Stimulated activated CD4-positive, alpha-beta T cell treated with anti-CD3 and anti-CD28 coated beads, Interleukin-1b, Interleukin-23, amount 100 ng/mL, for 48 hours (primary cell): ENCODE measurements around the gene SMURF2.

Source experiments
- DNase-seq: peaks from one replicate; pipeline ENCODE4 v3.0.0-alpha.2; 2020

SMURF2 gene

DNA sequence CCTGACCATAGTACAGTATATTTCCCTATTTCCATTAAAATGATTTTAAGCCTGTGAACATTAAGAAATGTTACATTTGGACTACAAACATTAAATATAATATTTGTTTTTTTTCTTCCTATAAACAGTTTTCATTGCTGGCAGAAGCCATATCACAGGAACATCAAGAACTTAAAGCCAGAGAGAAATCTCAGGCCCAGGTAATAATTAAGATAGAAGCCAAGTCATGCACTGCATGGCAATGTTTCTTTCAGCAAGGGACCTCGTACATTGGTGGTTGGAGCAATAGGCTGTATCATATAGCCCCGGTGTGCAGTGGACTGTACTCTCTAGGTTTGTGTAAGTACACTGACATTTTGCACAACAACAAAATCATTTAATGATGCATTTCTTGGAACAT lies 125.2 kb downstream of the SMURF2 start:
- DNase-seq, result no peak

DNA sequence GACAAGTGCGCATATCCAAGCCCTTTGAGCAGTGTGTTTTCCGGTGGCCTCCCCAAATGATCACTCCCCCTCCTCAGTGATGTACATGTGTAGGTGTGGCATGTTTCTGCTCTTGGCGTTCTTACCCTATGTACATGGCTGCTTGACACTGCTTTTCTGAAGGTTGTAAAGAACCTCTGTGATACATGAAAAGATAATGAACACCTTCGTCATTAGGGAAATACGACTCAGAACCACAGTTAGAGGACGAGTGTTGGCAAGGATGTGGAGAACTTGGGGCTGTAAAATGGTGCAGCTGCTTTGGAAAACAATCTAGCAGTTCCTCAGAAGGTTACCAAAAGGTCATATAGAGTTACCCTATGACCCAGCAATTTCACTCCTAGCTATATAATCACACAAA lies 126.8 kb downstream of the SMURF2 start:
- DNase-seq, result no peak

DNA sequence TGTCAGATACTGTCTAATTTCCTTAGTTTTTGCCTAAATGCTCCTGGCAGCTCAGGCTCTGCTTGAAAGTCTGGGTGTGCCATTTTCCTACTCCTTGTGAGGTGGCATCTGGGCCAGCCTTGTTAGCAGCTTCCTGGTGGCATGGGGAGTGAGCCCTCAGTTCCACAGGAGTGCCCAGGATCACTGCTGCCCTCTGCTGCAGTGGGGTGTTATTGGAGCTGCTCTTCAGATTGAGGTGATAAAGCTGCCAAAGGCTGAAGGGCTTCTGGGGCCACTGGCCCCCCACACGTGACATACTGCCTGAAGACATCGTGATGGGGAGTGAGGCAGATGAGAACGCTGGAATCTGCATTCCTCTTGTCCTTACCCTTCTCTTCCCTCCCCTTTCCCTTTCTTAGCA lies 127.9 kb downstream of the SMURF2 start:
- no peak for DNase-seq

DNA sequence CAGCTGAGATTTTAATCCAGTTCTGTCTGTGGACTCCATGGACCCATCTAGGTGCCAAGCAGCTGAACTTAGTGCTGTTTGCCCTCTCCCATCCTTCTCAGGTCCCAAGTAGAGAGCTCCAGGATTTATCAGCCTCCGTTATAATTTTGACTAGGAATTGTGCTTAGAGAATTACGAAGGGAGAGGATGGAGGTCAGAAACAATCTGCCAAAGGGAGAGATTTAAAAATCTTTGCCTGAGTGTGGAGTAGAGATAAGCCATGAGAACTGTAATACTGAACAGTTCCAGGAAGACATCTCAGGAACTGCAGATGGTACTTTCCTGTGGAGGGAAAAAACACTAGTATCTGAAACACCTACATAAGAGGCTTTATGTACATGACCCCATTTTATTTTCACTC lies 128.3 kb downstream of the SMURF2 start:
- no peak for DNase-seq

DNA sequence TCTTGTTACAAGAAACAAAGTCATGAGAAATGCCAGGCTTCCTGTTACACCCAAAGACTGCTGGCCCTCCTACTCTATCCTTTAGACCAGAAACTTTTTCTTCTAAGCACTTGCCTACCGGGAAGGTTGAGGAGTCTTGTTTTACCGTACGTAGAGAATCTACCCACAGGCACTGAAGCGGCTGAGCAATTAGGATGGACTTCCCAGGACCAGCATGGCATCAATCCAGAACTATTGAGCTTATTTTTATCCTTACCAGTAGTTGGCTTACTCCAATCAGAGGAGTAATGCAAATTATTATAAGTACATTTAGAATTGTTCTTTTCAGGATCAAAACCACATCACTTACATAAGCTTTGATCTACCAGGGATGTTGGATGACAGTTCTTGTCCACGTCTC lies 129.7 kb downstream of the SMURF2 start:
- DNase-seq, result no peak

DNA sequence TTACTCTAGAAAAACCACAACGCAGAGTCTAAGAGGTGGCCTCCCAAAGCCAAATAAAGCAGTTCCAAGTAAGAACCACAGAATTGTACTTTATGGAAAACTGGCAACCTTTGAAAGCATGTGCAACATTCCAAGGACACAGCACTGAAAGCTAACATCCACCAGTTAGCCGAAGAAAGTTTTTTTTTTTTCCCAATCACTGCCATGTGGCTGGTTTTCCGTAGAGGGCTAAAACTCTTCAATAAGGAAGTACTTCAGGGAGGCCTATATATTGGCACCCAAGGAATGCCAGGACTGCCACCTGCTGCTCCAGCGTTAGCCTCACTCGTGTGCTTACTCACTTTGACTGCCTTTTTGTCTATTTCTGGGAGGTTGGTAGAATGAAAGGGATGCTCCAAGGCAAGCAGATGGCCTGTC lies 130.1 kb downstream of the SMURF2 start:
- no peak for DNase-seq

DNA sequence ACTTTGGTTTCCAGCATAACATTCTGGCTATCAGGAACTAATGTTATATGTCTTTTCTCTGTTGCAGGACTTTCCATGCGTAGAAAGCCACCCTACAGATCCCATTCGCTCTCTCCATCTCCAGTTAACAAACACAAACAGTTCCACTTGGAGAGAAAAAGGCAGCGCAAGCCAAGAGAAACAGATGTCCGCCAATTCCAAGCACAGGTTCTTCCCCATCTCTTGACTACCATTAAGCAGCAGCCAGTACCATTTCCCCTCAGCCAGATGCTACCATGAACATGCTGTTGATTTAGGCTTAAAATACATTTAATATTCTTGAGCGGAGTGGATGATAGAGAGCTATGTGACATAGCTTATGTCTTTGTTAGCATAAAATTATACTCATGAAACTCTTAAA lies 132.9 kb downstream of the SMURF2 start:
- DNase-seq, result no peak

DNA sequence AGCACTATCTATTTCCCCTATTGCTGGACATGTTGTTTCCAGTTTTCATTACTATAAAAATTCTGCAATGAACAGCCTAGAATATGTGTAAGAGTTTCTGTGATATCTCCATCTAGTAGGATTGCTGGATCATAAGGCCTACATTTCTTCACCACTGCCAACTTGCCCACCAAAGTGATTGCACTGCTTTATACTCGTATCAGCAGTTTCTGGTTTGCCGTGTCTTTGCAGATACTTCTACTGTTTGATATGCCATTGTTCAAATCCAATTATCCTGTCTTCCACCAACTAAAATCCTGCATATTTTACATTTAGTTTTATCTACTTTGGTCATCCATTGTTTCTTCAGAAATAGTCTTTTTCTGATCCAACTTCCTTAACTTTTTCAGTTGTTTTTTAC lies 134.2 kb downstream of the SMURF2 start:
- DNase-seq, result no peak

DNA sequence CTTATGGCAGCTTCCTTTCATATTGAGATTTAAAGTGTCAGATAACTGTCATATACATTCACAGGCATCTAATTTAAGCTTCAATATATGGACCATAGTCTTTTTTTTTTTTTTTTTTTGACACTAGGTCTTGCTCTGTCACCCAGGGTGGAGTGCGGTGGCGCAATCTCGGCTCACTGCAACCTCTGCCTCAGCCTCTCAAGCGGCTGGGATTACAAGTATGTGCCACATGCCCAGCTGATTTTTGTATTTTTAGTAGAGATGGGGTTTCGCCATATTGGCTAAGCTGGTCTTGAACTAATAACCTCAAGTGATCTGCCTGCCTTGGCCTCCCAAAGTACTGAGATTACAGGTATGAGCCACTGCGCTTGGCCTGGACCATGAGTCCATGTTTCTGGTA lies 141.7 kb downstream of the SMURF2 start:
- DNase-seq, result no peak

DNA sequence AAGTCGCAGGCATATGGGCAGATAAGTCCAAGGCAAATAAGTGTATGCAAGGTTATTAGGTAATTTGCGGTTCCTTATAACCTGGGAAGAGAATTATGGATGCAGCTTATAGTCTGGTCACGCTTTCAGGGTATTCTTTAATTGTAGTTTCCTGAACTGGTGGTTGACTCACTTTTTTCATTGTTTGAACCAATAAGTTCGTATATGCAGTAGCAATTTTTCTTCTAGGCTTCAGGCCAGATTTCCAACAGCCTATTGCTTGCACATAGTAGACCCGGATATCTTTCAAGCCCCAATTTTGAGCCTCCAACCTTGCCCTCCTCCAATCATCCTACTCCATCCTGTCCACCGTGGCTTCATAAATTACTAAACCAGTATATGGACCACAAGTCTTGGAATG lies 142.5 kb downstream of the SMURF2 start:
- DNase-seq, result no peak

DNA sequence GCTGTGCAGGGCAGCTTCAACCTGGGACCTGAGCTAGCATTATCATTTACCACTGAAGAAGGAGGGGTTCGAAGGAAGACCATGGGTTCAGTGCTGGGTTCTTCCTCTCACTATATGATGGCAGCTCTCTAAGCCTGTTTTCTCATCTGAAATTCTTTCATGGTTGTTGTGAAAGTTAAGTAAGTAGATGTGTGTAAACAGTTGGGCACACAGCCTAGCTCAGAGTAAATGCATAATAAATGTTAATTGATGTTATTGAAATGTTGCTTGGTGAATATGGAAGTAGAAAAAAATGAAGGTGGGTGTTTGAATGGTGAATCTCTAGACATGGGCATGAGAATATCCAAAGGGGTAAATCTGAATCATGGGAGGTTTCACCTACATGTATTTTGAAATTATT lies 146.3 kb downstream of the SMURF2 start:
- DNase-seq, result no peak

DNA sequence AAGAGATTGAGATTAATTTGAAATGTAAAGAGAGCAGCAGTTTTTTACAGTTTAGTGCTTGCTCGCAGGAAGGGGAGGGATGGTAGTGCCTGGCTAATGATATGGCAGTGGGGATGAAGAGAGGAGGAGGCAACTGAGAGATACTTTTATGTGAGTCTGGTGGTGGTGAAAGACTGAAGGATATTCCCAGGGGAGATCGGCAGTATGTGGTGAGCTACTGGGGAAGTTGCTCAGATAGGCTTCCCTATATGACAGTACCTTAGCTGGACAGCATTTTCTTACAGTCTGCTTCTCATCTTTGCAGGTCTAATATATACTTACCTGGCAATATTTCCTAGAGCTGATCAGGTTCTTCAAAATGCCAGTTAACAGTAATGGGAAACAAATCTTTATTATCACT lies 146.7 kb downstream of the SMURF2 start:
- DNase-seq, result no peak

DNA sequence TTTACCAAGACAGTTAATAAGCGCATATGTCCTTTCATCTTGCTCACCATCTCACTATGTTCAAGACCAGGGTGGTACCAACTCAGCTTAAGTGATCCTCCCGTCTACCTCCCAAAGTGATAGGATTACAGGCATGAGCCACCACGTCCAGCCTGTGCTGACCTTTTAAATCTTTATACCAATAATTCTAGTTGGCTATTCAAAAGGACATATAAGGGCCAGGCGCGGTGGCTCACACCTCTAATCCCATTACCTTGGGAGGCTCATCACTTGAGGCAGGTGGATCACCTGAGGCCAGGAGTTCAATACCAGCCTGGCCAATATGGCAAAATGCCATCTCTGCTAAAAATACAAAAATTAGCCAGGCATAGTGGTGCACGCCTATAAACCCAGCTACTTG lies 152.9 kb downstream of the SMURF2 start:
- DNase-seq, result no peak

DNA sequence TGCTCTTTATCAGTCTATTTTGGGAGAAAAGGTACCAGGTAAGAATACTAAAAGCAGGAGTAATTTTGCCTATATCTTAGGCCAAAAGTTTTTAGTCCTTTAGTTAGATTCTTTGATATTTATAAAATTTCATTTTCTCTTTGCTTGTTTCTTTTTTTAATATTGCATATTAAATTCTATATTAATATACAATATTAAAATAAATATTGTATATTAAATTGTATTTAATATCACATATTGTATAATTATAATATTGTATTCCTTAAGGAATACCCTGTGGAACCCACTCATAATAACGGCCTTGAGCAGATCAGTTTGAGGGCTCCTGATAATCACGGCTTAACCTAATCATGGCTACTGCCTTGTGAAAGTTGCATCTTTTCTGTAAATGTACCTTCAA lies 153.4 kb downstream of the SMURF2 start:
- DNase-seq, result no peak

DNA sequence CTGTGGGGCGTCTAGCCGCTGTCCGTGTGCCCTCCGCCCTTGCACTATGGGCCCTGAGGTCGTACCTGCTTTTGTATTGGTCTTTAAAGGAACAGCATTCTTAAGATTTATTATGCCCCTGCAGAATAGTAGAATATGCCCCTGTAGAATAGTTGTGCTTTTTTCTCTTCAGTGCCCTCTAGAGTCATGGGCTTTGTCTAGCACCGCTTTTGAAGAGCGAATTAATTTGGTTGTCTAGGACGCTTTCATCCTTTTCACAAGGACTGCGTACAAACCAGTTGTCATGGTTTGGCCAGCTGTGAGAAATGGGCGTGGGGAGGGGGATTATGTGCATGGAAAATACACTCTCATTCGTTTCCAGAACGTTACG lies 154.7 kb downstream of the SMURF2 start:
- peak; percentile 44 for DNase-seq

DNA sequence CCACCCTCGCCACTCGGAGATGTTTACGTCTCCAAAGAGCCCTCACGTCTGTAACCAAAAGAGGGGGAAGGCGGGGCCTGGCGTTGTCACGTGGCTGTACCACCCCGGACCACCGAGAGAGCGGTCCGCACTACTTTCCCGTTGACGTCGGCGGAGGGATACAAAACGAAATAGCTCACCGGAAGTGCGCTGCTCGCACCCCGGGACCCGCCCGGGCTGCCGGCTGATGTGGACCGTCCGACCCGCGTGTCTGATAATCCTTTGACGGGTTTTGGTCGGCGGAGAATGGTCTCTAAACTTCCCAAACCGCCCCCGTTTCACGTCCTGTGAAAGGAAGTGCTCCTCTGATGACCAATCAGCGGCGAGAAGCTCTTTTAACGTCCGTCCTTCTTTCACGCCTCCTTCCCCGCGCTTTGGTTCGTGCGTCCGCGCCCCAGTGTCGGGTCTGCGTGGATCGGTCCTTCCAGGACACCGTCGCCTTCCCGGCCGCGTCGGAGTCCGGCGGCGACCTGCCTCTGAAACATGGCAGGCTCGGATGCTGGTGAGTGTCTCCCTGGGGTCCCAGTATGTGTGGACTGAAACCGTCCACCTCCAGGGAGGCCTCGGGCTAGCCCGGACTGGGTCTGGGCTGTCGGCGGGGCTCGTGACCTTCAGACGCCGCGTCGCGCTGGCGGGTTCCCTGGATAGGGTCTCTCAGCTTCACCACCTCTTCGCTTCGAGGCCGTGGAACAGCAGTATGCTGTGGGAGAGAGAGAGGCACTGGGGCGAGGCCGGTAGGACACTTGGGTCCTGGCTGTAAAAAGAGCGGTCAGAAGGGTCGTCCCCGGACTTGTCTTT lies 155.3 kb downstream of the SMURF2 start, which contains the start of gene CEP95:
Gene CEP95 (plus strand): TSS at position 402 of the 837 bp plus-strand sequence. CDS start 121 bp downstream, at position 523.
- DNase-seq, result peak; percentile 96

DNA sequence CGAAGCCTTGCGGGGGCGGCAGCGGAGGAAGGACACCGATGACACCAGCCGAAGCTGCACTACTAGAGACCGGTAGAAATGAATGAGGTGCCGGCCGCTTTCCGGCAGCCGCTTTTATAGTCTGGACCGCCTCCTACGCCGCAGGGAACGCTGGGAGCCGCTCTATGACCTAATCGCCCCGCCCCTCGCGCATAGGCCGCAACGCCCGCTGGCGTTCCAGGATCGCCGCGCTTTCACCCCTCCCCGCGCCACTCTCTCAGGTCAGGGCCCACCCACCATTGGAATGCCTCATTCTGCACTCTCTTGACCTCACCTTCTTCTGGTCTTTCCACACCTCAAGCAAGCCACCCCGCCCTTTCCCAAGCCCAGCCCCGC lies 155.9 kb downstream of the SMURF2 start, which contains the start of gene DDX5:
Gene DDX5 (minus strand): TSS at position 89 of the 375 bp plus-strand sequence. CDS start 170 bp downstream, outside the sequence.
- peak; percentile 98 for DNase-seq

DNA sequence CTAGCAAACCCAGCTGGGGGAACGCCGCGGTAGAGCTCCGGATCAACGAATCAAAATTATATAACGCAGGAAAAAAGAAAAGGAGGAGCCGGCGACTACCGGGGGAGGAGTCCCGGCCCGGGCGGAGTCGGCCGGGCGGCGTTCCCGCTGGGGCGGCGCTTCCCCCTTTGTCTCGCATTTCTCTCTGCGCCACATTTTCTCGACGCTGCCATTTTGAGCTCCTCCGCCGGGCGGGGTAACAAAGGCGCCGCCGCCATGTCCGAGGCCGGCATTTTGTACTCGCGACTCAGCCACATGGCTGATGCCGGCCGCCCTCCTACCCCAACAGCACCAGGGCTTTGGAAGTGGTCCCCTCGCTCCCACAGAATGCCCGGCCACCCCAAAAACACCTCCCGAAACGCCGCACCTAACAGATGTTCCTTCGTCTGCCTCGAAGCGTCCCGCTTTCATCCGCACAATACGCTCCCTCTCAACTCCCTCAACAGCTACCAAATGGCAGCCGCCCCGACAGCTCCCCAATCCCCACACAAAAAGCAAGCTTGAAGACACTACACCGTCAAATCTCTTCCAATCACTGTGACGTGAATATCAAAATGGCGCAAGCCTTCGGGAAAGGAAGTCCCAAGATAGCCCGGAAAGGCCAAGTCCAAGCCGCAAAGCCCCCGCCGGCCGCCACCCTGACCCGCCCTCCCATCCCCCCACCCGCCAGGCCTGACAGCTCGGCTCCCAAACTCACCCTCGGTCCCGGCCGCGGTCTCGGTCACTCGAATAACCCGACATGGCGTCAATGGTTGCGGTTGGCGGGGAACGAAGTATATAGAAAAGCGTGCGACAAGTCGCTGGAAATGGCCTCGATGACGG lies 156.5 kb downstream of the SMURF2 start:
- DNase-seq, result peak; percentile 86

DNA sequence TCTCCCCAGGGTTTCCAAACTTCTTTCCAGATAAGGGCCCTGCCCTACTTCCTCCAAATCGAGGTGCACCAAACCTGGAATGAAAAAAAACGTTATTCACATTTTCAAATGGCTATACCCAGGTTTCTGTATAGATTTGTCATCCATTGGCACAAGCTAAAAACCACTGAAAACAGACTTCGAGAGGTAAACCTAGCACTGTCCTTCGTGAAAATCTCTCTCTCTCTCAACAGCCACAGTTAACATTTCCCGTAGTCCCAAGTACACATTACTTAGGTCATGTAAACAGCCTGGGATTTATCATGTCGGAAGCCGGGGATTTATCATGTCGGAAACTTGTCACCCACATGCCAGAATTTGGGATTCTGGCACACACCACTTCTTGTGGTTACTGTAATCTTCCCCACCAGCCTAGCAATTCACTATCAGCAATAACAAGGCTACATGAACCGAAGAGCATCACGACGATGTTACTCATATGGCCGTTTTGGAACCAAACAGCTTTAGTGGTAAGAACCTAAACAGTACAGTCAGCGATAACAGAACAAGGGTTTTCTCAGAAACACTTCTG lies 157.3 kb downstream of the SMURF2 start:
- DNase-seq, result no peak

DNA sequence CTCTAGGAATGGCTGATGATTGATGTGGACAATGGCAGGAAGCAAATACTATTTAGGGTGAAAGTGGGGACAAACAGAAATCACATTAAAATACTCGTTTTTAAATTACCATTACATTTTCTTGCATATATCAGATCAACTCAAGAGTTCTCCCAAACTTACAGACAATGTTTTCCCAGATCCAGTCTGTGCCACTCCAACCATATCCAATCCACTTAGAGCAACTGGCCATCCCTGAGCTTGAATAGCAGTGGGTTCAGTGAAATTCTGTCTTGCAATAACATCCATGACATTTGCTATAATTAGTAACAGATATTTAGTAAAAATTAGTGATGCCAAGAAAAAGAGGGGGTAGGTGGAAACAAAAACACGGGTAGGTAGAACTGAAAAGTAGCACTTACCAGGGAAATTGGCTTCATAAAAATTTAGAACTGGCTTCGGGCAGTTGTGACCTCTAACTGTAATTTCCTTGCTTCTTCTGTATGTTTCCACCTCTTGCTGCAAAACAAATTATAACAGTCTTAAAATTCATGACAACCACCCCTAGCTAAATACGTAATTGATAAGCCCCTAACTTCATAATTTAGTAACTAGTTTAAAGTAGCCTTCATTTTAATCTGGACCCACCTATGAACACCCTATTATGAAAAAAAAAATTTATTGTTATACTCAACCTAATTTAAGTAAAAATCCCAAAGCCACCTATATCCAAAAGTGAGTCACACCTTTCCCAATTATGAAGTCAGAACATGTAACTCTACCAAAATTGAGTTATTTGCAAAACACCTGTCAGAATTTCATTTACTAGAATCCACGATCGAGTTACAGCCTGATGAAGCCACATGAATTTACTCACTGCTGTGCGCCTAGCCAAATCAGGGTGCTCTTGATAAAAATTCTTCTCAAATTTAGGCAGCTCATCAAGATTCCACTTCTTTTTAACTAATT lies 158.0 kb downstream of the SMURF2 start:
- DNase-seq, result no peak

DNA sequence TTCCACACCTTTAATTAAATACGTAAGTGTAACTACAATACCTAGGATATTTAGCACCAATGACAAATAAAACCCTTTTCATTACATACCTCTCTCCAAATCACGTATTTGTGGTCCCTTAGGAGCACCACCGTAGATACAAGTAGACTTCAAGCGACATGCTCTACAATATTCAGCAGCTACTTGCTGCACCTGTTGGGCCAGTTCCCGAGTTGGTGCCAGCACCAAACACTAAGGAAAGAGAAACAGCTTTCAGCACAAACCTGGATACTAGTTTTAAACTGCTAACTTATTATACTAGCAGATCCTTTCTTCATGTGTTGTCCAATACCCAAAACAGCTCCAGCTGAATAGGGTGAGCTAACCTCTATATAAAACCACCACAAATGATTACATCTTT lies 158.8 kb downstream of the SMURF2 start:
- DNase-seq, result no peak

DNA sequence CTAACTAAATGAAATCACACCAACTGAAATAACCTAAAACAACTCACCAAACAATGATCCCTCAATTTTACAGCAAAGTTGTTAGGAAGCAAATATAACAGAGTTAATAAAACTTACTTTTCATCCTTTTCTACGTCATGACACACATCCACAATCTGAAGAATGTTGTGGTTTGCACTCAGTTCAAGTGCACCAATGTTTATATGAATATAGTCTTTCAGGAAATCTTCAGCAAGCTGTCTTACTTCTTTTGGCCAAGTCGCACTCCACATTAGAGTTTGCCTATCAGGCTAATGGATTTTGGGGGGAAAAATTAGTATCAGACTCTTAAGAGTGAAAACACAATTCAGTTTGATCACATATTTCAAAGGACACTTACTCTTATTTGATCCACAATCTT lies 159.3 kb downstream of the SMURF2 start:
- DNase-seq, result no peak

DNA sequence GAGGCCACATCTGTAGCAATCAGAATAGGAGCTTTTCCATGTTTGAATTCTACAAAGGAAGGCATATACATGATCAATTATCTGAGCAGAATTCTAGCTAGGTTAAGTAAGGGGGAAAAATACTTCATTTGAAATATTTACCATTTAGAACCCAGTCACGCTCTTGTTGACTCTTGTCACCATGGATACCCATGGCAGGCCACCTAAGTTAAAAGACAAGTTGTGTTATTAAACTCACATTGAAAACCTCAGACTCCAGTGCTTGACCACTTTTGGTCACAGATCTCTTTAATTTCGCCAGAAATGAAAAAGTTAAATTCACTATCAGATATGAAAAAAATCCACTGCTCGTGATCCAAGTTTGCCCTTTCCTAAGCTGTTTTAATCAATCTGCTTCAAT lies 160.1 kb downstream of the SMURF2 start:
- DNase-seq, result no peak
